22Rv1 (cell line): ENCODE measurements around the gene NRG3.

Experiments used
- CTCF ChIP-seq: fragments of 450-650 bp; IDR thresholded peaks from 2 replicates; pipeline ENCODE4 v1.5.1; 2017; ENCODE audit warnings: mild to moderate bottlenecking
- ZFX ChIP-seq: fragments of 450-650 bp; IDR thresholded peaks from 2 replicates; pipeline ENCODE4 v1.6.1; 2017; ENCODE audit warnings: antibody characterized with exemption, borderline replicate concordance

GRCh38 chr10:81889181-81889769, 14.3 kb downstream of the NRG3 start:
- TF ChIP-seq CTCF (no peak), ZFX (no peak)
